Esophagus mucosa (tissue), 1 donor: ENCODE data around the gene USP3. TPM values are rescaled to one million over a fixed set of nuclear protein-coding genes. Genes with fewer than 3 reads are reported as not detected.
"Not testable (repeated sequence)": the region's sequence is repeated elsewhere in the genome, so short reads cannot be mapped to it uniquely, and the experiment has no call there.

Source experiments
- ATAC-seq: fragments of 200-7000 bp; cut with Tn5 transposase; one replicate; pipeline ENCODE4 v1.9.1; 2020
- total RNA-seq: library from RNA; stranded (reverse); gene quantifications from one replicate; pipeline ENCODE4 v1.2.4, GENCODE V29; 2023
- donor health status: DM: yes; HTN: yes; CAD: no.

Gene USP3
- total RNA-seq, 1 donor from 2014 or later = 37.0 TPM

DNA sequence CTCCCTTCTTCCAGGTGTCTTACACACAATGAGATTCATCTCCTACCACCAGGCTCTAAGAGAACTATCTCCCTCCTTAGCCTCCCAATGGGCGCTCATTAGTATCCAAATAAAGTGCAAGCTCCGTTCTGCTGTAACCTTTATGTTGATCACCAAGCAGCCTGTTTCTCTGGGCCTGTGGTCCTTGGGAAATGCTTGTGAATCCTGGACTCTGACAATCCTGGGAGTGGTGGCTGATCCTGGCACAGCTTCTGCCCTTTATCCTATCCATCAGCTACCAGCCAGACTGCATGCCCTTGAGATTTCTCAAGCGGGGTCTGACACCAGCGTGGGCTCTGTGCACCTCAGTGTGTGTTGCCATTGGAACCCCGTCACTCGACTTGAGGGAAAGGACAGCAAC is 26.1 kb upstream of the USP3 start:
- no peak for ATAC-seq

DNA sequence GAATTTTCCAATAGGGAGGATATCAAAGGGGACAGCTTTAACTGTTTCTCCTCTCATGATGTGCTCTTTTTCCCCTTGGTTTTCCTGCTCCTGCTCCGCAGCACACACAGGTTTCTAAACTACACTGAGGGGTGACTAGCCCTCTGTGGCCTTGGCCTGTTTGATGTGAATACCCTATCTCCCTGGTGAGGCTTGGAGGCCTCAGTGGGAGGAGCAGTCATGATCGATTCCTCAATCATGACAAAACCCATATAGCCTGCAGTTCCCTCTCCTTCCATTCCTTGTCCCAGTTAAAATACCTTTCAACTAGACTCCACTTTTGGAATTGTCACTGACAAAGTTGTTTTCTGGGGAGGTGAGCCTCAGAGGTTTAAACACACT is 24.0 kb upstream of the USP3 start:
- no peak for ATAC-seq

DNA sequence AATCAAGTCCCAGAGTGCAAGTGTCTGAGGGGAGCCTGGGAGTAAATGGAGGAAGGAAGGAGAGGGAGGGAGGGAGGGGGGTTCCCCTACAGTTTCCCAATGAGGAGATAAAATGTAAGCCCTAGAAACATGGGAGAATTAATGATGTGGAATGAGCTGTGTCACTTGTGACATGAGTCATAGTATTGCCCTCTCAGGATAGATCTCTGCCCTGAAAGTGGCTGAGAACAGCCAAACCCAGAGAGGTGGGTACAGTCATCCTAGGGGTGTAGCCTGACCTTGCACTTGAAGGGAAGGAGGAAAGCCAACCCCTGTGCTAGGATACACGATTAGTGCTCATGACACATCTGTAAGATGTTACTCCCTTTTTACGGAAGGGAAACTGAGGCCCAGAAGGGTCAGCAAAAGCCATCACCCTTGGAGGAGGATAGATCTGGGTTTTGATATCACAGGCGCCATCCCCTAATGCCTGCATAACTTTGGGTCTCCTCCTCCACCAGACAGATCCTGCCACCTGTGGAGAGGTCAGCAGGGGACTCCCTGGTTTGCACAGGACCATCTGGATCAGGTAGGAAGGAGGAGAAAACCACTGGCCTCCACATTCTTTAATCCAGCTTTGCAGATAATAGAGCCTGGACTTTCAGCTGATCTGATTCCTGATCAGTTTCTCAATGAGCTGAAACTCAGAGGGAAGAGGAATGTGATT is 23.1 kb upstream of the USP3 start:
- ATAC-seq = peak; percentile 90

DNA sequence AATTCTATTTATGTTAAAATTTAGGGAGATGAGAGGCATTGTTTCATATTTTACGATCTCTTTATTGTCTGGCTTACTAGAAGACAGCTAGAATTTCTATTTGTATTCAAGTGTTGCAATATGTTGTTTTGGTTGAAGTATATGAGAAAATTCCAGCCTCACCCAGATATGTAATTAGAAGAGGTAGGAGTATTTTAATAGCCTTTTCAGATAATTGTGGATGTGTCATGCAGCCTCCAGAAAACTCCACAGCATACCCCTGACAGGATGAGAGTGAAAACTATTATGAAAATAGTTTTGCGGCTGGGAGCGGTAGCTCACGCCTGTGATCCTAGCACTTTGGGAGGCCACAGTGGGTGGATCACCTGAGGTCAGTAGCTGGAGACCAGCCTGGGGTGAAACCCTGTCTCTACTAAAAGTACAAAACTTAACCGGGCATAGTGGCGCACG is 21.5 kb upstream of the USP3 start:
- ATAC-seq = peak; percentile 17

DNA sequence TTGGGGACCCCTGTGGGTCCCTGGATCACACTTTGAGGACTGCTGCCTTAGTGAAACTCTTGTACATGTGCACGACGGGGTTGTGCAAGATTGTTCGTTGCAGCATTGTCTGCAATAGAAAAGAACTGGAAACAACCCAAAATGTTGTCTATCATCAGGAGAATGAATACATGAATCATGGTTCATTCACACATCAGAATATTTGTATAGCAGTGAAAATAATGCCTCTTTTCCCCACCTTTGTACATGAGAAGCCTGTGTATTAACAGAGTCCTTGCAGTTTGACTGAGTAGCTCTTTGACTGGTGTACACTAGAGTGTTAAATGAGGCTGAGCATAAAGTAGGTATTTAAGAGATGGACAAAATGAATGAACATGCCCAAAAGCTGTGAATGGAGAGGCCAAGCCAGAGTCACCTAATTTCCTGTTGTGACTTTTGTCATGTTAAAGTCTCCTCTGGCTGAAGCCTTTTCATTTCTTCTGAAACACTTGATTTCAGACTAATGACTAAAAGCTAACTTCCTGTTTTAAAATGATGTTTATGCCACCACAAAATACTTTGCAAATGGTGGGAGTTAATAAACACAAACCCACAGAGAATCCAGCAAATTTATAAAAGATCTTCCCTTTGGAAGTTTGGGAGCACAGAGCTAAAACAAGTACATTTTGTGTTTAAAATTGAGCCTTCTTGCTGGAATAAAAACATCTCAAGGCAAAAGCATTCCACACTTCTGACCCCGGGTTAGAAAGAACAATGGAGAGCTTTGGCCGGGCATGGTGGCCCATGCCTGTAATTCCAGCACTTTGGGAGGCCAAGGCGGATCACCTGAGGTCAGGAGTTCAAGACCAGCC is 20.6 kb upstream of the USP3 start:
- peak; percentile 62 for ATAC-seq

DNA sequence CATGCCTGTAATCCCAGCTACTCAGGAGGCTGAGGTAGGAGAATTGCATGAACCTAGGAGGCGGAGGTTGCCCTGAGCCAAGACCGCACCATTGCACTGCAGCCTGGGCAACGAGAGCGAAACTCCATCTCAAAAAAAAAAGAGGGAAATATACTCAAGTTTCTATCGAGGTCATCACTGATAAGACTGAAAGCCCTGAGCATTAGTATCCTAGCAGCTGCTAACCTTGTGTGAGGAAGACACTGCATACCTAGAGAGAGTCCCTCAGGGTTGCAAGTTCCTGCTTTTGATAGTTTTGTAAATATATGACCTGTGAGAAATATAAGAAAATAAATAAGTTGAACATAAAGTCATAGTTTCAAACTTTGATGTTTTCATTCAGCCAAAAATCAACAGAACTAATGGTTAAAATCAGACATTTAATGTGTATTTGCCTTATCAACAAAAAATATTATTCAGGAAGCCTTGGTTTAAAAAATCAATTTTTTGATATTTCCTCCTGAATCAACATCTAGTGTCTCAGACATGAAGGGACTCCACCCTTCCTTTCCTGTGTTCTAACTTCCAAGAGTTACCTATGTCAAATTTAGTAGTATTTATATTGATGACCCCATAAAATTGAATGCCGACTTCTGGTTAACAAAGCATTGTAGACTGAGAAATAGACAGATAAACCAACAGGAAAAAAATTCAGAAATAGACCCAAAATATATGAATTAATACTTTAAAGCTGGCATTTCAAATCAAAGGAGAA is 19.8 kb upstream of the USP3 start:
- no peak for ATAC-seq

DNA sequence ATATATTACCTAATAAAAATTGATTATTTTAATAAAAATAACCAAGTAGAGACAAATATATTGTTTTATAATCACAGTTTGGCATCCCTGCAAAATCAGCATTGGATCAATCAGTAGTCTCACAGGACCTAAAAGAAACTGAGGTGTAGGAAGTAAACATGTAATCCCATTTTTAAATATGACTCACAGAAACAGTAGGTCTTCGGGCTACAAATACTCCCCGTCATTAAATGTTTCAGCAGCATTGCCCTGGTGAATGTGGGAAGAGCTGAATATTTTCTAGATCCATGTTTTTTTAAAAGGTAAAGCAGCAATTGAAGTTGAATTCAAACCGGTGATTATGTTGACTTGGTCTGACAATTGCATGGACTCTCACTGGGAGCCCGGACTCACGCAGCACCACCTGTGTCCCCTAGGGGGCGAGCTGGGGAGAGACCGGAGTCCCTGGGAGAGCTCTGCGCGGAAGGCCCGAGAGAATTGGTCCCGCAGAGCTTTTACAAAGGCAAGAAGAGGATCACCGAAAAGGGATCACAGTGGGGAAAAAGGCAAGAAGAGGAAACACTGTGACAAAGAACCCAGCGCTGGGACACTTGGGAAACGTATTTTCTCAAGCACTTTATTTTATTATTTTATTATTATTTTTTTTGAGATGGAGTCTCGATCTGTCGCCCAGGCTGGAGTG is 17.2 kb upstream of the USP3 start:
- peak; percentile 72 for ATAC-seq

DNA sequence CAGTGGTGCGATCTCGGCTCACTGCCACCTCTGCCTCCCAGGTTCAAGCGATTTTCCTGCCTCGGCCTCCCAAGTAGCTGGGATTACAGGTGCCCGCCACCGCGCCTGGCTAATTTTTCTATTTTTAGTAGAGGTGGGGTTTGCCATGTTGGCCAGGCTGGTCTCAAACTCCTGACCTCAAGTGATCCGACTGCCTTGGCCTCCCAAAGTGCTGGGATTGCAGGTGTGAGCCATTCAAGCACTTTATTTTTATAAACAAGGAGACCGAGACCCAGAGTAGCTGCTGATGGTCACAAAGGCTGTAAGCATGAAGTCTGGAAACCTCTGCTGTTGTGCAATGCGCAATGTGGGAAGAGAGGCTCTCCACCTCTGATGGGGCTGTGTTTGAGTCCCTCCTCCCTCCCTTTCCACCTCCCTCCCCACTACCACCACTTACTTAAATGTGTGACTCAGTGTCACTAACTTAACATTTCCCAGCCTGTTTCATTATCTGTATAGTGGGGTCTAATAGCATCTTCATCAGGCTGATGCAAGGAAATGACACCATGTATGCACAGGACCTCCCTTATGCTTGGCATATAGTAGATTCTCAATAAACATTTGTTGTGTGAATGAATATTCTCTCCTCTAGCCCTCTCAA is 16.5 kb upstream of the USP3 start:
- not testable (repeated sequence) for ATAC-seq

DNA sequence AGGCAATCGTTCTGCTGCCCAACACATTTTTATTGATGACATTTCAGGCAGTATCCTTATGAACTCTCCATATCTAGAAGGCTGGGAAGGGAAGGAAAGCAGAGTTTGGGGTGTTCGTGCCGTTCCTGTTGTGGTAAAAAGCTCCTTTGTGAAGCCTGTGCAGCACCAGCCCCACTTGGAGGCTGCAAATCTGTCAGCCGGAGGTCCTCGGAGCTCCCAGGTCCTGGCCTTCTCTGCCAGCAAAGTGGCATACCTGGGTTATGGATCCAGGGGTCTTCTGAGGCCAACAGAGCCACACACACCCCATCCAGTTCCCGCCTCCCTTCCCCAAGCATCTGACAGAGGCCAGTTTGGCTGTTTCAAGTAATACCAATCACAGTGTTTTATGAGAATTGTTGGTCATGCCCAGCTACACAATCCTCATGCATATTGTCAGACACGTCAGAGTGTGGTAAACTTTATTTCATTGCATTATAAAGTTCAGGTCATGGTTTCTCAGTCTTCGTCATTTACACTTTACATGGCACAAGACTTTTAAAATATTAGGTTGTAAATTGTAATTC is 15.9 kb upstream of the USP3 start:
- no peak for ATAC-seq

DNA sequence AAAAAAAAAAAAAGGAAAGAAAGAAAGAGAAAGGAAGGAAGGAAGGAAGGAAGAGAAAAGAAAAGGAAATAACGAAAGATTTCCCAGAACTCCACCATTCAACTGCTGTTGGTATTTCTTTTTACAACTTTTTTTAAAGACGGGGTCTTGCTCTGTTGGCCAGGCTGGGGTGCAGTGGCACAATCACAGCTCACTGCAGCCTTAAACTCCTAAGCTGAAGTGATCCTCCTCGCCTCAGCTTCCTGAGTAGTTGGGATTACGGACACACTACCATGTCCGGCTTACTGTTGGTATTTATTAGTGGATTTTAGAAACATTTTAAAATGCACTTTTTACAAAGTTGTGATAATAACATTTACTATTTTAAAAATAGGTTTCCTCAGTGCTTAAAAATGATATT is 15.0 kb upstream of the USP3 start:
- ATAC-seq = no peak

DNA sequence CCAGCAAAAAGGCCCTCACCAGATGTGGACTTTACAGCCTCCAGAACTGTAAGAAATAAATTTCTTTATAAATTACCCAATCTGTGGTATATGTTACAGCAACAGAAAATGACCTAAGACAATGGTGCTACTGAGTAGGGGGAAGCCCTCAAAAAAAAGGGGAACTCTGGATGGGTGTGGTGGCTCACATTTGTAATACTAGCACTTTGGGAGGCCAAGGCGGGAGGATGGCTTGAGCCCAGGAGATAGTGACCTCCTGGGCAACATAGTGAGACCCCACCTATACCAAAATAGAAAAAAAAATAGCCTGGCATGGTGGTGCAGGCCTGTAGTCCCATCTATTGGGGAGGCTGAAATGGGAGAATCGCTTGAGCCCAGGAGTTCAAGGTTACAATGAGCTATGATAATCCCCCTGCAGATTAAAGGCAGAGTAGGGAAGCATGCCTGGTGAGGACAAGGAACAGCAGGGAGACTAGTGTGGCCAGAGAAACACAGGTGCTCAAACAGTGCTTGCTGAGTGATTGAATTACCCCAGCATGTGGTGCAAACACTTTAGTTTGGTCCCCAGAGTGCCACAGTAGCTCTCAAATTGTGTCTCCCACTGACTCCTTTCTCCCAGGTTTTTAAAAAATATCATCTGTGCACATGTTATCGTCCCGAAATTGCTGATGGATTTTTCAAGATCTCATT is 13.9 kb upstream of the USP3 start:
- ATAC-seq = no peak

DNA sequence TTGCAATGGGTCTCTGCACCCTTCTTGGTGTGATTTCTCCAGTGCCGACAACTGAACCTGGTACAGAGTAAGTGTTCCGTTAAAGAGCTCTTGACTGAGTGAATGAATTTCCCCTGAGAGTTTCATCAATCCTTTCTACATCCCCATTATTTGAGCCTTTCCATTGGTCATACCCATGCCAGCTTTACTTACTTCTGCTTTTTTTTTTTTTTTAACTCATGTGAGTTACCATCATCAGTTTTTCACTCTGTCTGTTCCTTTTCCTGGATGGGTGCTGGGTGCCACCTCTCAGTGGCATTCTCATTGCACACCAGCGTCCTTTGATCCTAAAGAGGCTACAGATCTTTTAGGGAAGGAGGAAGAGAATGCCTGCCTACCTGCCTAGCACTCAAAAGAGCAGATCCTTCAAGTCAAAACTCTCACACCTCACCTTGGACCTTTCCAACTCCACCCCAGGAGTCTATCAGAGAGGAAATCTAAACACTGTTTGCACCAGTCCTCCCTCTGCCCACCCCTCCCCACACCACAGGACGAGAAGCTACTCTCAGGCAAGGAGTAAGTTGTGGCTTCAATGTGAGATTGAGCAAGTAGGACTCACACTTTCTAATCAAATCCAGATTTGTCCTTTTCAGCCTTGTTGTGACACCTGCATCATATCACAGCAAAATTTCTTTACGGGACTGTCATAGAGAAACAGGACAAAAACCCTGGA is 13.1 kb upstream of the USP3 start:
- ATAC-seq = peak; percentile 18

DNA sequence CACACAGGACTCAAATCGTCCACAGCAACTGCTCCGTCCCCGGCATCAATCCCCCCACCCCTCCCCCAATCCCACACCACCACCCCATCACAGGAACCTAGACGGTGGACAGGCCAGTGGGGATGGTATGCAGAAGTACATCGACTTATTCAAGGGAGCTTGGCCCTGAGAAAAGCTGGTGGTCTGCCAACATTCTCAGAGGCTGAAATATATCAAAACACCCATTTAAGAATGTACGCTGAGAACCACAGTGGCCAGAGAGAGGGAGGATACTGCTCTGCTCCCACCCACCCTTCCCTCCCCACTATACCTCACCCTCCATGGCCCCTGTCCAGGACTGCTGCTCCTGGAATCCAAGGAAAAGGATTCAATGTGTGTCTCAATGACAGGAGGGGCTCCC is 12.4 kb upstream of the USP3 start:
- no peak for ATAC-seq

DNA sequence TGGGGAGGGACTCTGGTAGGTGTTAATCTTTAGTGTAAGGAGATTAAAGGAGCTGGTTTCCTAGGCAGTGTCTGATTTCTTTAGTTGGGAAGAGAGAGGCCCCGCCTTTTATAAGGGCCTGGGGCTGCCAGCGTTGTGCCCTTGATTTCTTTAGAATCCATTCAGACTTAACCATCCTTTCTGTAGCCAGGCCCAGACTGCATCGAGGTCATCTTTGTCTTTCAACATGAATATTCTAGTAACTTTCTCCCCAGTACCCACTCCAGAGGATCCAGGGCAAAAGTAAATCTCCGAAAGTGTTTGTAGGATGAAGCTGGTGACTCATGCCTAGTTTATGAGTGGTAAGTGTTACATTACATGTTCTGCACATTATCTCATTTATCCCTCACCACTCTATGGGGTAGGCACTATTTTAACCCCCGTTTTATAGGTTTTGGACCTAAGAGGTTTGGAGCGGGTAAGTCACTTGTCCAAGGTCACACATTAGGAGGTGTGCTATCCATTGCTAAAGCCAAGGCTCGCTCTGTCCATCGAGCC is 11.8 kb upstream of the USP3 start:
- ATAC-seq = no peak

DNA sequence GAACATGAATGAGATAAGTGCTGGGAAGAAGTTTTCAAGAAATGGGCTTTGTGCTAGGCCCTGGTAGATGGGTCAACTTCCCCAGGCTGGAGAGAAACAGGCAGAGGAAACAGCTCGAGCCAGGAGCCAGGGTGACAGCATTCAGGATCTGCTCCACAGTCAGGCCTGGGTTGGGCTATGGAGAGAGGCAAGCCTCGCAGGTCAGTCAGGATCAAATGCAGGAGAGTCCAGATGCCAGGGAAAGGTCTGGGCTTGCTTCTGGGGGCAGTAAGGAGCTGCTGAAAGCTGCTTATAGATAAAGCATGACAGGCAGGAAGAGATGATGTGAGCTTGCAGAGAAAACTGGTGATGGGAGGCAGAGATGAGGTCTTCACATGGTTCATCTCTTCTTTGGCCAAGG is 11.0 kb upstream of the USP3 start:
- no peak for ATAC-seq

DNA sequence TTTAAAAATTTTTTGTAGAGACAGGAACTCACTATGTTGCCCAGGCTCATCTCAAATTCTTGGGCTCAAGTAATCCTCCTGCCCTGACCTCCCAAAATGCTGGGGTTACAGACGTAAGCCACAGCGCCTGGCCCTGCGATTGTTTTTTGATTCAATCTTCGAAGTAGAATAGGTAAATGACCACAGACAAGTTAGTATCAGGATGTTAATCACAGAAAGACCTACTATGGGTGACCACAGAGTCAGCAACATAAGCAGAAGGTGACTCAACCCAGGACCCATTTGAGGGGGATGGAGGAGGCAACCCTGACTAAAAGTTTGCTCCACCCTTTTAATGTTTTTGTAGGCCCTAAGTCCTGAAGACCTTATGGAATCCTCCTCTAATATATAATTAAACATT is 10.0 kb upstream of the USP3 start:
- no peak for ATAC-seq

DNA sequence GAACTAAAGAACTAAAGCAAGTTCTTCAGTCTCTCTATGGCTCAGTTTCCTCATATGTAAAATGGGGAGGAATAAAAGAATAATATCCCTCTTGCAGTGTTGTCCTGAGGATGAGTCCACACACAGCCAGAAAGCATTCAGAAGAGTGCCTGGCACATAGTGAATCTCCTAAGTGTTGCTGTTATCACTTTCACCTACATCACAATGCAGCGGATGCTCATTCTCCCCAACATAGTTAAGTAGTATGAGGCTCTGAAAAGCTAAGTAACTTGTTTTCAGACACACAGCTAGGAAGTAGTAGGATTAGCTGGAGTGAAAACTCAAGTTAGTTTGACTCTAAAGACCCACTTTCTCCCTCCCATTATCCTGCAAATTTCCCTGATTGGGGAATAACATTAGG is 9.1 kb upstream of the USP3 start:
- ATAC-seq = no peak

DNA sequence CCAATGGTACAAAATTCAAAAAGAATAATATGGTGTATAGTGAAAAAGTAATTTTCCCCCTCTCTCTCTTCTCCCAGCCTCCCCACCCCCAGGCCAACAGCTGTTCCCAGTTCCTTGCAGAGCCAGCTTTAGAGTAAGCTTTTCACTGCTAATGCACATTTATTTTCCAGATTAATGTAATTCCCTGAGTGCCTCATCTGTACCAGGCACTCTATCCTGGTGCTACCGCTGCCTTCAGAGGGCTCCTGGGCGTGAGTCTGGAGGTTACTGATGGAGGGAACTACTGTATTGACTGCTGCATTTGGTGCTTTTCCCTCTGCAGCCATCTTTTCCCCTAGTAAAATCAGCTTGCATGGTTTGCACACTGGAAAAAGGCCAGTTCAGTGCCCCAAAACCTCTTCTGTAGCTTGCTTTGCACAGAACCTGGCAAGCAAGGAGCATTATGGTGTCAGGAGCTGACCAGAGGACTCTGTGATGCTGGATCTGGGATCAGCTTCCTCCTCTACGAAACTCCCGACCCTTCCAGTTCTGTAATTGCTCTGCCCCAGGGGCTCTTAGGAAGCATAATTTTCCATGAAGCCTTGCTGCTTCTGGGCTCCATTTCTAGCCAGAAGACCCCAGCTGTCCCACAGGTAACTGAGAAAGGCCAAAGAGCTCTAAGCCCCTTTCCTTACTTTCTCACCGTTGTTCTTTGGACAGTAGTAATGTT is 8.5 kb upstream of the USP3 start:
- ATAC-seq = no peak

DNA sequence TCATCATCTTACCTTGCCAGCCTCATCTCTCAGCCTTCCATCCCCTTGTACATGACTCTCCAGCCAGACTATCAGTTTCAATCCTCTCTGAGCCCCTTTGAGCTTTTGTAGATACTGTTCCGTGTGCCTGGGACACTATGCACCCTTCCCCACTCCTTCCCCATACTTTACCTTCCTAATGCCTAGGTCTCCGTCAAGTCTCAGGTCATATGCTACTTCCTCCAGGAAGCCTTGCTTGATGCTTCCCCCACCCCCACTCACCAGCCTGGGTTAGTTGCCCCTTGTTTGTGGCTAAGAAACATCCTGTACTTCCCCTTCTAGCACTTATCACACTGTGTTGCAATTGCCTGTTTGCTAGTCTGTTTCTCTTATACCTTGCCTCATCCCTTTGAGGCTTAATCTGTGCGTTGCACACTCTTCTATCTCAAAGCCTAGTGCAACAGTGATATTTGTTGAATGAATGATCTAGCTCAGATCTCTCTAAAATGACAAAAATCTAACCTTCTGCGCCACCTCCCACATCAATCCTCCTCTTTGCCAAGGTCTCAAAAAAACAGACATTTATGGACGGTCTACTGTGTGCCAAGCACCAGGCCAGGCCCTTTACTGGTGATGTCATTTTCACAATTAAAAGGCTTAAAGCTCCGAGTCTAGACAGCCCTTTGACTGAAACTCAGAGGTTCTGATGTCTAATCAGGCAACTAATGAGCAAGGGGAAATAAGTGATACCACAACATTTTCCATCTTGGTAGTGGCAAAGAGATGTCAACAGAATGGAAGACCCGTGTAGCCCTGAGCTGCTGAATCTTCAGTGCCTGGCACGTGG is 6.5 kb upstream of the USP3 start:
- peak; percentile 35 for ATAC-seq
